ENCODE results near the gene HECTD2. TPM values are rescaled to one million over a fixed set of nuclear protein-coding genes. Genes with fewer than 3 reads are reported as not detected.
"Not testable (repeated sequence)": the region's sequence is repeated elsewhere in the genome, so short reads cannot be mapped to it uniquely, and the experiment has no call there.

Gene HECTD2
- polyA plus RNA-seq, 6 donors from 2014 or later: 0.96 to 1.9 (median 1.8) TPM; not detected in 1

DNA sequence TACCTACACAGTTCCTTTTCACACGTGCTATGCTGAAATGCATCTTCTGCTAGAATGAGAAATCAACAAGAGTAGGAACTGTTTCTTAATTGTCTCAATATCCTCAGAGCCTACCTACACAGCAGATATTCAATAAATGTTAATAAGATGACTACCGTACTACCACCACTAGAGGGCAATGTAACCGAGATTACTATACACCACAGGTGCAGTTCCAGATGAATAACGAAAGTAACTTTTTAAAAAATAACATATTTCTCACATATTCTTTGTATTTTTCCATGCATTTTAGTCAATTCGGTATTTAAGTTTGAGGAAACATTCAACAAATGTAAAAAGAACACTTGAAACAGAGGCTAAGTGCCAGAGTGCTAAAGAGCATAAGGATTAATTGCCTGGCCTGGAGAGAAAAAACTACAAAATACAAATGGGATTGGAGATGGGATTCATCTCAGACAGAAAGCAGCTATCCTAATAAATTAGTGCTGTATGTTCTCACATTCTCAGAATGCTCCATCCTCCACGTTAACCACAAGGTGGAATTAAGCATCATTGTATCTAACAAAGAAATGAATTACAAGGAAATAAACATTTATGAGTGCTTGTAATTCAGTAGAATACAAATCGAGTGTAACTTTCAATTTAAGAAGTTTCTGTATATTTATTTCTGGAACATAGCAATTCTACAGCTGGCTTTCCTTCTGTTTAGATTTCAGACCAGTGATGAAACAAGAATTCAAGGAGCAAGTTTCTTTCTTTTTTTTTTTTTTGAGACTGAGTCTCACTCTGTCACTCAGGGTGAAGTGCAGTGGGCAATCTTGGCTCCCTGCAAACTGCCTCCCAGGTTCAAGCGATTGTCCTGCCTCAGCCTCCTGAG is 20.3 kb upstream of the HECTD2 start:
- ATAC-seq (ENCODE audit: low read depth in 2 of 2) (peak; percentile 93 to 96), DNase-seq (peak; percentile 63)
- Mint-ChIP-seq H3K27ac (no peak overlapping the region), H3K4me3 (no peak overlapping the region), H3K36me3 (no peaks in the 10 kb centered on the region), H3K27me3 (peaks cover 31 to 38% (median 33%) of the 10 kb centered on the region in 3 donors), H3K9me3 (no peaks in the 10 kb centered on the region), H3K4me1 (peaks cover 0 to 7% (median 0%) of the 10 kb centered on the region in 3 donors)

DNA sequence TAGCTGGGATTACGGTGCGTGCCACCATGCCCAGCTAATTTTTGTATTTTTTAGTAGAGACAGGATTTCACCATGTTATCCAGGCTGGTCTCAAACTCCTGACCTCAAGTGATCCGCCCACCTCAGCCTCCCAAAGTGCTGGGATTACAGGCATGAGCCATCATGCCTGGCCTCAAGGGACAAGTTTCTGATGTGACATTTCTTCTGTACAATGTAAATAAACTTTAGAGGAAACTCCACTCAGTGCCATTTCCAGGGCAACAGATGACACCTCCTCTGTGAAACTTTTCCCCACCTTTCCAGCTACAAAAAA is 19.7 kb upstream of the HECTD2 start:
- ATAC-seq (ENCODE audit: low read depth in 2 of 2); H3K4me1 Mint-ChIP-seq; H3K4me3 Mint-ChIP-seq; H3K36me3 Mint-ChIP-seq; H3K9me3 Mint-ChIP-seq; H3K27ac Mint-ChIP-seq; DNase-seq: not testable (repeated sequence)
- H3K27me3 Mint-ChIP-seq: peaks cover 29 to 33% (median 31%) of the 10 kb centered on the region in 3 donors

DNA sequence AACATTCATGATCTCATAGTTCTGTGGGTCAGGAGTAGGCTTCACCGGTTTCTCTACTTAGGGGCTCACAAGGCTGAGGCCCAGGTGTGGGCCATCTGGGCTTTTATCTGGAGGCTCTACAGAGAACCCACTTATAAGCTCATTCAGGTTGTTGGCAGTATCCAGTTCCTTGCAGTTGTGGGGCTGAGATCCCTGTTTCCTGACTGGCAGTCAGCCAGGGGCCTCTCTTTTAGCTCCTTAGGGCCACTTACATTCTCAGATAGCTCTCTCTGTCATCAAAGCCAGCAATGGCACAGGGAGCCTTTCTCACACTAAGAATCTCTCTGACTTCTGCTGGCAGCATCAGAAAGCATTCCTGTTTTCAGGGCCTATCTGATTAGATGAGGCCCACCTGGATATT is 18.2 kb upstream of the HECTD2 start:
- Mint-ChIP-seq H3K4me1 (peaks cover 0 to 7% (median 0%) of the 10 kb centered on the region in 3 donors), H3K27ac (no peak overlapping the region)

DNA sequence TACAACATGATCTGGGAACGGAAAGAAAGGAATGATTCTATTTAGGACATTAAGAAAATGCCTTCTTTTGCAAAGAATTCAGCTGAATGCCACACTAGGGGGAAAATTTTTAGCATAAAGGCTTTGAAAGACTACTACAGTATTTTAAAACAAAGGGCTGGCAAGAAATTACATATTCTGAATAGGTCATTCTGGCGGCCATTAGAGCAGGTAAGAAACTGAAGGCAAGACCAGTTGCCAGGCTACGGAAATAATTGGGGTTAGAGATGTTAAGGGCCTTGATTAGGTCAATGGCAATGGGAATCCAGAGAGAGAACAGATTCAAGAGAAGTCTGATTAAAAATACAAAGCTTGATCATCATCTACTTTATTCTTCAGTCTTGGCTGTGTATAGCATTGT is 3.8 kb upstream of the HECTD2 start:
- DNase-seq (no peak), ATAC-seq (ENCODE audit: low read depth in 2 of 2) (no peak)
- H3K9me3 Mint-ChIP-seq: no peaks in the 10 kb centered on the region
- peak overlapping the region in 1 of 8 donors; percentile 14 for H3K4me3 Mint-ChIP-seq
- H3K27ac Mint-ChIP-seq: no peak overlapping the region
- H3K4me1 Mint-ChIP-seq: peaks cover 7 to 16% (median 8%) of the 10 kb centered on the region in 3 donors
- no peaks in the 10 kb centered on the region for H3K27me3 Mint-ChIP-seq
- H3K36me3 Mint-ChIP-seq: no peaks in the 10 kb centered on the region

More for the DNA sequence above, 18.2 kb upstream of the HECTD2 start:
- Mint-ChIP-seq H3K27me3 (peaks cover 22 to 39% (median 25%) of the 10 kb centered on the region in 3 donors), H3K9me3 (peaks cover 0 to under 1% (median 0%) of the 10 kb centered on the region in 7 donors), H3K4me3 (no peak overlapping the region), H3K36me3 (no peaks in the 10 kb centered on the region)
- ATAC-seq (ENCODE audit: low read depth in 2 of 2) (no peak), DNase-seq (no peak)

DNA sequence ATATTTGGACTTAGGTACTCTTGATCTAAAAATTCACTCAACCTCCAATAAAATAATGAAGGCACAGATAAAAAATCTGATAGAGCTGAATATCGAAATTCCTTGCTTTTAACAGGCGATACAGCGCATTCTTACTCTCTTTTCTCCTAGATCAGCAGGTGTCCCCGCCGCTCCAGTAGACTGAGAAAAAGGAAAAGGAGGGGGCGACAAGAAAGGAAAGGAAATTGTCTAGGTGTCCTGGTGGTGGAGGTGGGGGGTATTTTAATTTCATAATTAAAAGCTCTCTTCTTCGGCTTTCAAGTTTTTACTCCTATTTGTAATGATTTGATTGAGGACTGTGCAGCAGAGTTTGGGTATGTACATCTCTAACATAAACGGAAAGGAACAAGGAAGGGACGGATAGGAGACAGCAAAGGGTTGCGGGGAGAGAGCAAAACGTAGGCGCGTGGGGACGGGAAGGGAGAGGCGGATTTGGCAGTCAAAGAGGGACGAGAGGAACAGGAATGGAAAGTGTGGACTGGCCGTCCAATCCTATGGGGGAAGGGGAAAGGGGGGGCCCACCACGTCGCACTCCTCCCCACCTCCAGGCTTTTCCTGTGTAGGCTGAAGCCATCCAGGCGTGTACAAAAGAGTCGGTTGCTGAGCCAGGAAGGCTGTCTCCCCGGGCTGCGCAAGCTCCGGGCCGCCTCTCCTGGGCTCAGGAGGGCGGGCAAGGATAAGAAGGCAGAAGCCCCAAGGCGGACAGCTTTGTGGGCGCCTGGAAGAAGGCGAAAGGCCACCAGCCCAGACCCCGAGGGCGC is 875 bp upstream of the HECTD2 start:
- Mint-ChIP-seq H3K4me3 (peak overlapping the region; percentile 83 to 98 (median 92)), H3K27me3 (no peaks in the 10 kb centered on the region), H3K9me3 (no peaks in the 10 kb centered on the region), H3K4me1 (peaks cover 7 to 22% (median 8%) of the 10 kb centered on the region in 3 donors), H3K36me3 (no peaks in the 10 kb centered on the region), H3K27ac (peak overlapping the region; percentile 41 to 94 (median 88))
- peak; percentile 14 to 15 for ATAC-seq (ENCODE audit: low read depth in 2 of 2)
- peak; percentile 10 for DNase-seq

DNA sequence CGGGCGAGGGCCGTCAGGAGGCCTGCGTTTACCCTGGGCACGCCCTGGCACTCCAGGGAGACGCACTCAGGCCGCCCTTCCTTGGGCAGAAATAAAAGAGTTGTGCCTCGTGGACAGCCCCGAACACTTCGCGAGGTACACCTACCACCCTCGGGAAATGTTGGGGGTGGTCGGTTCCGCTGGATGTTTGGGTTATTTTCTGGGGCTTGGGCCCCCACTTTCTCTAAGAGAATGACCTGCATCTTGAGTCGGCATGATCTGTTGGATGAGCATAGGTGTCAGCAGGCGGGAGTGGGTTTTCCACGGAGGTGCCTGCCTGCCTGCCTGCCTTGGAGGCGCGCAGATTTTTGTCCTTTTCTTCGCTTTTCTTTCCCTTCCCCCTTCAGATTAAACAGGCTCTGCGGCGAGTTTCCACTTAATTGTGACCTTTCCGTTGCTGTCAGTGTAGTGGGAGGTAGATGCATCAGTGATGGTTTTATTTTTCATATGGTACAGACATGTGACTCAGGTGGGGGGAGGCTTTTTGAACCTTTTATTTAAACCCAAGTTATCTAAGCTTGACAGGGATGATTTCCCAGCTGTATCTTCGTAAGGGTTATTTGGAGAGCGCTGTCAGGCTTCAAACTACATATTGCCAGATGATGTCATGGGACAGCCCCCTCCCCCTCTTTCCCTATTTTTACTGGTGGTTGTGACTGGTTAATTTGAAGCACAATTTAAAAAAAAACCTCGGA is 661 bp downstream of the HECTD2 start:
- H3K27ac Mint-ChIP-seq: peak overlapping the region; percentile 19 to 97 (median 90)
- DNase-seq: no peak
- H3K4me1 Mint-ChIP-seq: peaks cover 7 to 22% (median 8%) of the 10 kb centered on the region in 3 donors
- no peaks in the 10 kb centered on the region for H3K27me3 Mint-ChIP-seq
- H3K9me3 Mint-ChIP-seq: no peaks in the 10 kb centered on the region
- ATAC-seq (ENCODE audit: low read depth in 2 of 2): no peak
- H3K36me3 Mint-ChIP-seq: no peaks in the 10 kb centered on the region
- peak overlapping the region; percentile 74 to 94 (median 91) for H3K4me3 Mint-ChIP-seq

DNA sequence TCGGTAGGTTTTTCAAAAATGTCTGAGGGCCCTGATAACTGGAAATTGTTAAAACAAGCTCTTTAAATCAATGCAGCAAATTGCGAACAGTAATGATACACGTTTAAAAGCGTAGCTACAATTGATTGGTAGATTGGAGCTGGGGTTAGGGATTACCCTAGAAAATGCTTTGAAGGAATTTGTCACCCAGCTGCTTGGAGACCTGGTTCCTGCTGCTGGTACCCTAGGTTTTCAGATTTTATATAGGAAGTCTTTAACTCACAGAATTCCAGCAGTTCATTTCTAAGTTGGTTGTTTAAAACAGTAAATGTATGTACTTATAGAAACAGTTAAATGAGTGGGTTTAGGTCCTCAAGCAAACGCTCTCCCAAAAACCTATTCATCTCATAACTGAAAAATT is 1.5 kb downstream of the HECTD2 start:
- Mint-ChIP-seq H3K36me3 (no peaks in the 10 kb centered on the region), H3K9me3 (no peaks in the 10 kb centered on the region), H3K4me1 (peaks cover 8 to 24% (median 9%) of the 10 kb centered on the region in 3 donors), H3K27me3 (no peaks in the 10 kb centered on the region), H3K4me3 (peak overlapping the region; percentile 23 to 94 (median 86)), H3K27ac (peak overlapping the region in 2 of 6 donors; percentile 21 to 47)
- ATAC-seq (ENCODE audit: low read depth in 2 of 2) (no peak), DNase-seq (no peak)

DNA sequence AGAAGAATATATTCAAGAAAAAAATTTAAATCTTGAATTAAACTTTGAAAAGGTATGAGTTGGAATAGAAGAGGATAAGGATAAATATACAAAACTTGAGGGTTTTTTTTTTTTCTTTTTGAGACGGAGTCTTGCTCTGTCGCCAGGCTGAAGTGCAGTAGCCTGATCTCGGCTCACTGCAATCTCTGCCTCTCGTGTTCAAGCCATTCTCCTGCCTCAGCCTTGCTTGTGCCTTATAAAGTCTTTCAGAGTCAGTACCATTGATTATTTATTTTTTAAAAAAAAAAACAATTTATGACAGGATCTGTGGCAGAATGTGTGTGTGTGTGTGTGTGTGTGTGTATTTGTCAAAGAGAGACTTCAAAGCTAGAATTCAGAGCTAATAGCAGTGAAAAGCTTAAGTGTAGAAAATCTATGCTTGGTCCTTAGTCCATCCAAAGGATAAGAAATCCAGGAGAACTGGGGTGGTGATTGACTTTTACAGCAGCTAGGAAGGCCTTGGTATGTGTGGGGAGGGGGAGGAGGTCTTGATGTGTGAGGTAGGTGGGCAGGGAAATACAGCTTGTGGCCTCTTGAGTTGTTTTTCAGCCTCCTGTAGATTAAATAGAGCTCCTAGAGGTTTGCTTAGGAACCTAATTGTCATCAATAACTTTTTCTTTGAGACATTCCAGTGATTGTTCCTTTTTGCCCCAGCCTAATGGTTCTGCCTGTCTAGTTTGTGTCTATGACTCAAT is 2.4 kb downstream of the HECTD2 start:
- H3K4me1 Mint-ChIP-seq: peaks cover 8 to 27% (median 12%) of the 10 kb centered on the region in 3 donors
- no peaks in the 10 kb centered on the region for H3K36me3 Mint-ChIP-seq
- H3K27me3 Mint-ChIP-seq: no peaks in the 10 kb centered on the region
- H3K9me3 Mint-ChIP-seq: no peaks in the 10 kb centered on the region
- DNase-seq: no peak
- ATAC-seq (ENCODE audit: low read depth in 2 of 2): no peak
- H3K4me3 Mint-ChIP-seq: peak overlapping the region in 2 of 8 donors; percentile 45 to 92
- H3K27ac Mint-ChIP-seq: peak overlapping the region in 1 of 6 donors; percentile 65

DNA sequence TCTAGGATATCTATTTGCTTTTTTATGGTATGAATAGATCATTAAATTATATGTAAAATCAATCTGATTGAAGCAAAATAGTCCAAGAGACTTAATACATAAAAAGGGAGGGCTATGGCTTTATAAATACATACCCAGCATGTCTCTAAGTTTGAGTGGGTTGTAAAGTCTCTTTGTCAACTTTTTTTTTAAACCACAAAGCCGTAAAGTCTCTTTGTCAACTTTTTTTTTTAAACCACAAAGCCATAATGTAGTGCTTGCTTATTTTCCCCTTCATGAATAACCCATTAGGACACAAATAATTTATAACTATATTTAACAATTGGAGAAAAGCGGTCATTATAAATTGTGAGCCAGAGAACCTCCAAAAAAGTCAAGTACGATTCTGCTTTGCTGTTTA is 5.7 kb downstream of the HECTD2 start:
- no peak for ATAC-seq (ENCODE audit: low read depth in 2 of 2)

DNA sequence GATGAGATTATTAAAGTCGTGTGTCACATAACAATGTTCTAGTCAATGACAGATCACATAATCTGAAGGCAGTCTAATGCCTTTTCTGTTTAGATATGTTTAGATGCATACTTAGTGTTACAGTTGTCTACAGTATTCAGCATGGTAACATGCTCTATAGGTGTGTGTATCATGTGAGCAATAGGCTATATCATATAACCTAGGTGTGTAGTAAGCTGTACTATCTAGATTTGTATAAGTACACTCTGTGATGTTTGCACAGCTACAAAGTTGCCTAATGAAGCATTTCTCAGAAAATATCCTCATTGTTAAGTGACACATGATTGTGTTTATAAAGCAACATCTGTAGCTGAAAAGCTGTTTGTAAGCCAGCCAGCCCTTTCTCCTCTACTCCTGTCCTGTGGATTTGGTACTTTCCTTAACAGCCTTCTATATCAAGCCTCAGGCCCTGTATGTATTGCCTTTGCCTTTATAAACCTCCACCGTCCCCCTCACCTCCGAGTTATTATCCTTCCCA is 6.3 kb downstream of the HECTD2 start:
- Mint-ChIP-seq H3K4me1 (peaks cover 0 to 10% (median 5%) of the 10 kb centered on the region in 3 donors), H3K9me3 (no peaks in the 10 kb centered on the region), H3K4me3 (no peak overlapping the region), H3K27me3 (no peaks in the 10 kb centered on the region), H3K27ac (no peak overlapping the region), H3K36me3 (no peaks in the 10 kb centered on the region)
- no peak for DNase-seq
- no peak for ATAC-seq (ENCODE audit: low read depth in 2 of 2)

More for the DNA sequence above, 5.7 kb downstream of the HECTD2 start:
- H3K4me1 Mint-ChIP-seq: peaks cover 0 to 16% (median 8%) of the 10 kb centered on the region in 3 donors
- no peak for DNase-seq
- no peaks in the 10 kb centered on the region for H3K36me3 Mint-ChIP-seq
- no peaks in the 10 kb centered on the region for H3K27me3 Mint-ChIP-seq
- H3K27ac Mint-ChIP-seq: no peak overlapping the region
- no peak overlapping the region for H3K4me3 Mint-ChIP-seq
- no peaks in the 10 kb centered on the region for H3K9me3 Mint-ChIP-seq

DNA sequence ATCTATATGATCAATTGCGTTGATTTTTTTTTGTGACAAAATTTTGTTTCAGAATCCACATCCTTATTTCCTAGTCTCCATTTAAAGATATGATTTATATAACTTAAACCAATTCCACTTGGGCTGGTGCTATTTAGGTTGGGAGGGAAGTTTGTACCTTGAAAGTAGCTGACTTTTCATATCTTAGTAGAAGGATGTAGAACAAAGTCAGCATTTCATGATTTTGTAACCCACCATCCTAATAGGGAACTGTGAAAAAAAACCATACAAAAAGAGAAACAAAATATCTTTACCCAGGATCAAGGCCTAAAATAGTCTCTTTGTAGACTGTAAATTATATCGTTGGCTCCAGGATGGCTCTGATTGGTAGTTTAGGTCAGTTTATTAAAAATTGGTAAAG is 8.3 kb downstream of the HECTD2 start:
- H3K4me1 Mint-ChIP-seq: peaks cover 0 to 5% (median 4%) of the 10 kb centered on the region in 3 donors
- no peak overlapping the region for H3K4me3 Mint-ChIP-seq
- no peaks in the 10 kb centered on the region for H3K9me3 Mint-ChIP-seq
- no peak overlapping the region for H3K27ac Mint-ChIP-seq
- no peaks in the 10 kb centered on the region for H3K27me3 Mint-ChIP-seq
- DNase-seq: no peak
- no peak for ATAC-seq (ENCODE audit: low read depth in 2 of 2)
- H3K36me3 Mint-ChIP-seq: no peaks in the 10 kb centered on the region

DNA sequence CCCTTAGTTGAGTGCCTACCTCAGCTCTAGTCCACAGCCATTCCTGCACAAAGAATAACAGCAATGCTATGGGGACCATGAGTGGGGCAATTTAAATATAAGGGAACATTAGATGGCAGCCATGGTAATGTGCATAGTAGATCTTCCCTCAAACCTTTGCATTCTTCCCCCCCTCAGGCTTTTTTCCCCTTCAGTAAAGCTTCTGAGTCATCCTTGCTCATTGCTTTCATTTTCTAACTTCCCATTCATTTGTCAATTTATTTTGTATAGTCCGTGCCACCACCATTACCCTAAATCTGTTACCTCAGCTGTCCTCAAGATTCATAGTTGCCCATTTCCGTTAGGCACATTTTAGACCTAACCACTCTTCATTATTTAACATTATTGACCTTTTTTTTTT is 10.7 kb downstream of the HECTD2 start:
- peak overlapping the region in 1 of 6 donors; percentile 48 for H3K27ac Mint-ChIP-seq
- no peak for DNase-seq

More for the DNA sequence above, 10.7 kb downstream of the HECTD2 start:
- Mint-ChIP-seq H3K27me3 (no peaks in the 10 kb centered on the region), H3K4me1 (peaks cover 0 to 5% (median 4%) of the 10 kb centered on the region in 3 donors), H3K36me3 (no peaks in the 10 kb centered on the region), H3K4me3 (no peak overlapping the region), H3K9me3 (no peaks in the 10 kb centered on the region)
- ATAC-seq (ENCODE audit: low read depth in 2 of 2): no peak
